HepG2 (cell line): Measurements from ENCODE around the gene IQGAP2. TPM values are rescaled to one million over a fixed set of nuclear protein-coding genes. Genes with fewer than 3 reads are reported as not detected.

ENCODE experiments used
- DPF2 ChIP-seq: sonication (generic); formaldehyde crosslinking; IDR thresholded peaks from 2 replicates; pipeline ENCODE4 v1.4.0; 2020; ENCODE audit warnings: mild to moderate bottlenecking, low read depth, missing genetic modification reagents, borderline replicate concordance
- EZH2 ChIP-seq: conservative IDR thresholded peaks from 2 replicates; pipeline ENCODE4 v1.6.1; 2012; ENCODE audit warnings: mild to moderate bottlenecking, low read depth, low read length, moderate library complexity
- FOXO4 ChIP-seq: sonication (generic); formaldehyde crosslinking; conservative IDR thresholded peaks from 2 replicates; pipeline ENCODE4 v1.8.1; 2023; ENCODE audit warnings: missing genetic modification reagents
- GABPA ChIP-seq, 2 experiments: IDR thresholded peaks; 2 replicates each; pipeline ENCODE4 v1.6.1; 2011 to 2016; ENCODE audit warnings: low read depth in 2 of 2, low read length in 1 of 2, missing biosample characterization in 1 of 2, missing genetic modification characterization in 1 of 2
- HOXD1 ChIP-seq: sonication (generic); formaldehyde crosslinking; IDR thresholded peaks from 2 replicates; pipeline ENCODE4 v1.5.0; 2020; ENCODE audit warnings: missing genetic modification reagents
- KLF6 ChIP-seq: IDR thresholded peaks from 2 replicates; pipeline ENCODE4 v1.8.0; 2016; ENCODE audit warnings: missing biosample characterization, missing genetic modification reagents
- MLX ChIP-seq: IDR thresholded peaks from 2 replicates; pipeline ENCODE4 v1.6.1; 2016
- RORA ChIP-seq: sonication (generic); formaldehyde crosslinking; IDR thresholded peaks from 2 replicates; pipeline ENCODE4 v1.5.0; 2020; ENCODE audit warnings: mild to moderate bottlenecking, missing genetic modification reagents, moderate library complexity
- SNRNP70 ChIP-seq: fragments of 200-400 bp; formaldehyde crosslinking; IDR thresholded peaks from 2 replicates; pipeline ENCODE4 v1.6.1; 2017; ENCODE audit warnings: mild to moderate bottlenecking, low read depth, low read length, moderate library complexity
- SP2 ChIP-seq: sonication (generic); formaldehyde crosslinking; IDR thresholded peaks from 2 replicates; pipeline ENCODE4 v1.5.1; 2020; ENCODE audit warnings: mild to moderate bottlenecking, missing genetic modification reagents
- STAT6 ChIP-seq: sonication (generic); formaldehyde crosslinking; IDR thresholded peaks from 2 replicates; pipeline ENCODE4 v1.4.0; 2020; ENCODE audit warnings: missing genetic modification reagents, mild to moderate bottlenecking, borderline replicate concordance
- TFDP2 ChIP-seq: sonication (generic); formaldehyde crosslinking; IDR thresholded peaks from 2 replicates; pipeline ENCODE4 v1.4.0; 2020; ENCODE audit warnings: missing genetic modification reagents
- ZFP91 ChIP-seq: sonication (generic); formaldehyde crosslinking; IDR thresholded peaks from 2 replicates; pipeline ENCODE4 v1.9.0; 2022; ENCODE audit warnings: missing genetic modification reagents, mild to moderate bottlenecking, borderline replicate concordance
- ZKSCAN1 ChIP-seq: fragments of 150-350 bp; IDR thresholded peaks from 2 replicates; pipeline ENCODE4 v1.6.1; 2014; ENCODE audit warnings: low read length
- ZNF282 ChIP-seq: fragments of 450-650 bp; IDR thresholded peaks from 2 replicates; pipeline ENCODE4 v1.6.1; 2018; ENCODE audit not compliant: partially characterized antibody
- ZNF335 ChIP-seq: sonication (generic); formaldehyde crosslinking; IDR thresholded peaks from 2 replicates; pipeline ENCODE4 v1.4.0; 2020; ENCODE audit warnings: missing genetic modification reagents
- ZNF468 ChIP-seq: sonication (generic); formaldehyde crosslinking; IDR thresholded peaks from 2 replicates; pipeline ENCODE4 v1.8.0; 2022; ENCODE audit warnings: mild to moderate bottlenecking, moderate library complexity, missing genetic modification reagents
- ZNF569 ChIP-seq: sonication (generic); formaldehyde crosslinking; IDR thresholded peaks from 2 replicates; pipeline ENCODE4 v1.5.0; 2020; ENCODE audit warnings: mild to moderate bottlenecking, missing genetic modification reagents, moderate library complexity, borderline replicate concordance
- ZNF597 ChIP-seq: sonication (generic); formaldehyde crosslinking; IDR thresholded peaks from 2 replicates; pipeline ENCODE4 v1.5.0; 2020; ENCODE audit warnings: missing genetic modification reagents
- polyA plus RNA-seq, 8 experiments: library from polyadenylated mRNA; depleted of rRNA in 3 of 8; stranded (reverse) in 7 of 8; unstranded in 1 of 8; fragments of >200 nt; fragmentation: Illumina TruSeq in 4 of 8; extraction: Trizol in 4 of 8; gene quantifications; 2 replicates each; pipeline versions ENCODE4 v1.2.1 to v1.2.3, GENCODE V29; 2011 to 2016; ENCODE audit warnings: low read depth in 4 of 8, missing spikeins in 1 of 8, mixed read lengths in 1 of 8; ENCODE audit not compliant: insufficient read depth in 1 of 8
- total RNA-seq, 5 experiments: library from RNA; depleted of rRNA; stranded (reverse); fragments of >200 nt; fragmentation: Illumina TruSeq; extraction: Trizol; gene quantifications; 2 replicates each; pipeline ENCODE4 v1.2.3, GENCODE V29; 2016; ENCODE audit warnings: low read depth in 1 of 5

IQGAP2 gene
- total and polyA plus RNA-seq, 2 of the 13 experiments (the other 11 are each of a cell fraction or from before 2014, with no cell fraction given) = 35.2 to 83.3 TPM

GRCh38 chr5:76493190-76493837 is 90.2 kb downstream of the IQGAP2 start (continued):
- no peak for TF ChIP-seq FOXO4 (CRISPR knock-in tag)
- no peak for TF ChIP-seq ZNF597
- TF ChIP-seq STAT6 = no peak
- no peak for TF ChIP-seq RORA (CRISPR knock-in tag)
- TF ChIP-seq TFDP2 (CRISPR knock-in tag) = no peak
- TF ChIP-seq ZKSCAN1 = no peak
- no peak for TF ChIP-seq DPF2 (CRISPR knock-in tag)
- no peak for TF ChIP-seq ZNF335 (CRISPR knock-in tag)
- no peak for TF ChIP-seq GABPA (IDR thresholded peaks at IDR 0.05; ENCODE audit: low read depth, low read length)
- TF ChIP-seq GABPA (CRISPR knock-in tag; IDR thresholded peaks at IDR 0.05; ENCODE audit: low read depth) = no peak
- TF ChIP-seq ZFP91 = no peak
- TF ChIP-seq ZNF569 (CRISPR knock-in tag) = no peak
- TF ChIP-seq SNRNP70 = no peak
- TF ChIP-seq ZNF282 = no peak
- no peak for TF ChIP-seq SP2
- no peak for TF ChIP-seq KLF6 (CRISPR knock-in tag)
- no peak for TF ChIP-seq ZNF468 (CRISPR knock-in tag)
- no peak for TF ChIP-seq EZH2
- TF ChIP-seq HOXD1 (CRISPR knock-in tag) = peak; percentile 64; the same call in 1 of the 2 replicates
- TF ChIP-seq MLX (CRISPR knock-in tag) = no peak
